ENCODE results near the gene GNAL.

The GNAL gene

GRCh38 chr18:11901826-11902438 is 212.9 kb downstream of the GNAL start:
- Histone ChIP-seq H3K4ac (ENCODE audit: low read length) (no peak overlapping the region), H3K4me2 (ENCODE audit: insufficient read depth, low read length, poor library complexity, severe bottlenecking) (no peak overlapping the region), H3K36me3 (replicated peaks in 1 of 2; ENCODE audit: control insufficient read depth in 2 of 2, insufficient read depth in 2 of 2, low read length in 2 of 2) (peaks cover 2 to 13% of the 10 kb centered on the region in 2 donors), H3K23ac (ENCODE audit: low read depth, low read length, poor library complexity) (no peak overlapping the region), H3K79me1 (ENCODE audit: low read depth, low read length) (no peaks in the 10 kb centered on the region), H3K9ac (ENCODE audit: low read depth, low read length, poor library complexity) (no peak overlapping the region), H3K27me3 (ENCODE audit: control insufficient read depth in 3 of 3, insufficient read depth in 3 of 3, low read depth in 1 of 3, low read length in 3 of 3) (no peaks in the 10 kb centered on the region), H3K4me3 (ENCODE audit: low read length in 2 of 2) (no peak overlapping the region), H4K91ac (ENCODE audit: low read depth, low read length, poor library complexity) (no peak overlapping the region), H3K27ac (replicated peaks; ENCODE audit: low read length) (no peak overlapping the region), H3K14ac (ENCODE audit: low read length) (no peak overlapping the region), H2BK120ac (ENCODE audit: low read depth, low read length) (no peak overlapping the region), H2BK15ac (ENCODE audit: low read length) (no peak overlapping the region), H2AK5ac (ENCODE audit: low read depth, low read length) (no peak overlapping the region), H2BK12ac (ENCODE audit: low read length) (no peak overlapping the region), H3K18ac (ENCODE audit: low read length) (no peak overlapping the region), H2BK5ac (ENCODE audit: low read length) (no peak overlapping the region), H3K4me1 (ENCODE audit: control insufficient read depth in 2 of 2, insufficient read depth in 1 of 2, low read depth in 1 of 2, low read length in 2 of 2) (no peaks in the 10 kb centered on the region), H3K9me3 (replicated peaks in 1 of 2; ENCODE audit: control insufficient read depth in 2 of 2, insufficient read depth in 1 of 2, low read depth in 1 of 2, low read length in 2 of 2) (no peaks in the 10 kb centered on the region), H4K8ac (ENCODE audit: low read depth, low read length) (no peak overlapping the region), H2AFZ (ENCODE audit: low read length) (no peak overlapping the region)
- DNase-seq (ENCODE audit: low spot score), result no peak
- WGBS, 2 donors (ENCODE audit: extremely low coverage in 2 of 2, insufficient read length in 2 of 2, insufficient replicate concordance in 1 of 2), result no CpG with 5 or more reads among the region's 5 CpGs

DNA sequence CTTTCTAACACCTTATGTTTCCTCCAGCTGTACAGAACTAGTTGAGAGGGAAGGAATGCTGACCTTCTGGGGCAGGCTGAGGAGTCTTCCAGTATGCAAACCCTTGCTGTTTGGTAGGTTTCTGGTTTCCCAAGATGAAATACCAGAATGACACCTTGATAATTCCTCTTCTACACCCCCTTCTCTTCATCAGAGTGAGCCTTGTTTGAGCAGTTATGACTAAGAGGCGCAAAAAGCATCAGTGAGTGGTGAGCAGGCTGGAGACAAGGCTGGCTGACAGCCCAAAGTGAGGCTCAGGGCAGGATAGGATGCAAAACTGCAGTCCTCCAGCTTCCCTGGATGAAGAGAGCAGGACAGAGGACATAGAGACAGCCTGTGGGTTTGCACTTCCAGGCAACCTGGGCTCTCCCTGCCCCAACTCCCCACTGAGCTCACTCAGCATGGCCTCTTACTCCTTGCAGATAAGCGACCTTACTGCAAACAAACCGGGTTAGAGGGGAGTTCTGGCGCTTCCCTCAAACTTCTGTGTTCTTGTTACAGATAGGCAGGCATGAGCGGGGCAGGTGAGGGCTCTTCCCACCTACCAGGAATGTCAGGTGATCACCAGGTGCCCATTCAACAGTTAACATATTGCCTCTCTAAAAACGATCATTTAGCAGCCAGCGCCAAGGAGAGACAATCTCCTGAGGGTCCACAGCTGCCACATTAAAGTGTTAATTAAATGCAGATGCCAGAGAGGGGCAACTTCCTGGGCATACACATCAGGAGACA is 213.6 kb downstream of the GNAL start:
- H3K4ac ChIP-seq (ENCODE audit: low read length), result no peak overlapping the region
- H3K4me2 ChIP-seq (ENCODE audit: insufficient read depth, low read length, poor library complexity, severe bottlenecking), result no peak overlapping the region
- H2BK12ac ChIP-seq (ENCODE audit: low read length), result no peak overlapping the region
- no peak overlapping the region for H3K27ac ChIP-seq (replicated peaks; ENCODE audit: low read length)
- no peaks in the 10 kb centered on the region for H3K9me3 ChIP-seq (replicated peaks in 1 of 2; ENCODE audit: control insufficient read depth in 2 of 2, insufficient read depth in 1 of 2, low read depth in 1 of 2, low read length in 2 of 2)
- H3K4me3 ChIP-seq (ENCODE audit: low read length in 2 of 2), result no peak overlapping the region
- no peak overlapping the region for H4K91ac ChIP-seq (ENCODE audit: low read depth, low read length, poor library complexity)
- H2BK15ac ChIP-seq (ENCODE audit: low read length), result no peak overlapping the region
- H4K8ac ChIP-seq (ENCODE audit: low read depth, low read length), result no peak overlapping the region
- no peak overlapping the region for H3K9ac ChIP-seq (ENCODE audit: low read depth, low read length, poor library complexity)
- H2AK5ac ChIP-seq (ENCODE audit: low read depth, low read length), result no peak overlapping the region
- no peak overlapping the region for H2BK5ac ChIP-seq (ENCODE audit: low read length)
- no peaks in the 10 kb centered on the region for H3K79me1 ChIP-seq (ENCODE audit: low read depth, low read length)
- H3K23ac ChIP-seq (ENCODE audit: low read depth, low read length, poor library complexity), result no peak overlapping the region
- H3K14ac ChIP-seq (ENCODE audit: low read length), result no peak overlapping the region
- H3K18ac ChIP-seq (ENCODE audit: low read length), result no peak overlapping the region
- H2AFZ ChIP-seq (ENCODE audit: low read length), result no peak overlapping the region
- no peak for DNase-seq (ENCODE audit: low spot score)
- no CpG with 5 or more reads among the region's 7 CpGs for WGBS, 2 donors (ENCODE audit: extremely low coverage in 2 of 2, insufficient read length in 2 of 2, insufficient replicate concordance in 1 of 2)
- no peaks in the 10 kb centered on the region for H3K27me3 ChIP-seq (ENCODE audit: control insufficient read depth in 3 of 3, insufficient read depth in 3 of 3, low read depth in 1 of 3, low read length in 3 of 3)
- peaks cover 0 to 3% of the 10 kb centered on the region in 2 donors for H3K4me1 ChIP-seq (ENCODE audit: control insufficient read depth in 2 of 2, insufficient read depth in 1 of 2, low read depth in 1 of 2, low read length in 2 of 2)
- H3K36me3 ChIP-seq (replicated peaks in 1 of 2; ENCODE audit: control insufficient read depth in 2 of 2, insufficient read depth in 2 of 2, low read length in 2 of 2), result peaks cover 2 to 12% of the 10 kb centered on the region in 2 donors
- no peak overlapping the region for H2BK120ac ChIP-seq (ENCODE audit: low read depth, low read length)

- Histone ChIP-seq H3K18ac (ENCODE audit: low read length) (no peak overlapping the region), H2AFZ (ENCODE audit: low read length) (no peak overlapping the region), H3K79me1 (ENCODE audit: low read depth, low read length) (no peaks in the 10 kb centered on the region), H3K4me3 (ENCODE audit: low read length in 2 of 2) (no peak overlapping the region), H3K9ac (ENCODE audit: low read depth, low read length, poor library complexity) (no peak overlapping the region), H4K91ac (ENCODE audit: low read depth, low read length, poor library complexity) (no peak overlapping the region), H2BK15ac (ENCODE audit: low read length) (no peak overlapping the region), H3K36me3 (replicated peaks in 1 of 2; ENCODE audit: control insufficient read depth in 2 of 2, insufficient read depth in 2 of 2, low read length in 2 of 2) (peaks cover 2 to 11% of the 10 kb centered on the region in 2 donors), H2BK12ac (ENCODE audit: low read length) (no peak overlapping the region), H2AK5ac (ENCODE audit: low read depth, low read length) (no peak overlapping the region), H3K27me3 (ENCODE audit: control insufficient read depth in 3 of 3, insufficient read depth in 3 of 3, low read depth in 1 of 3, low read length in 3 of 3) (no peaks in the 10 kb centered on the region), H3K4me1 (ENCODE audit: control insufficient read depth in 2 of 2, insufficient read depth in 1 of 2, low read depth in 1 of 2, low read length in 2 of 2) (peaks cover 0 to 5% of the 10 kb centered on the region in 2 donors), H3K27ac (replicated peaks; ENCODE audit: low read length) (no peak overlapping the region), H3K4ac (ENCODE audit: low read length) (no peak overlapping the region), H2BK120ac (ENCODE audit: low read depth, low read length) (no peak overlapping the region), H4K8ac (ENCODE audit: low read depth, low read length) (no peak overlapping the region), H3K23ac (ENCODE audit: low read depth, low read length, poor library complexity) (no peak overlapping the region), H3K9me3 (replicated peaks in 1 of 2; ENCODE audit: control insufficient read depth in 2 of 2, insufficient read depth in 1 of 2, low read depth in 1 of 2, low read length in 2 of 2) (no peaks in the 10 kb centered on the region), H3K14ac (ENCODE audit: low read length) (no peak overlapping the region), H2BK5ac (ENCODE audit: low read length) (no peak overlapping the region), H3K4me2 (ENCODE audit: insufficient read depth, low read length, poor library complexity, severe bottlenecking) (no peak overlapping the region)
- no peak for DNase-seq (ENCODE audit: low spot score)
- WGBS, 2 donors (ENCODE audit: extremely low coverage in 2 of 2, insufficient read length in 2 of 2, insufficient replicate concordance in 1 of 2), result no CpG with 5 or more reads among the region's 4 CpGs
Measured at GRCh38 chr18:11905613-11906012, 216.5 kb downstream of the GNAL start.

DNA sequence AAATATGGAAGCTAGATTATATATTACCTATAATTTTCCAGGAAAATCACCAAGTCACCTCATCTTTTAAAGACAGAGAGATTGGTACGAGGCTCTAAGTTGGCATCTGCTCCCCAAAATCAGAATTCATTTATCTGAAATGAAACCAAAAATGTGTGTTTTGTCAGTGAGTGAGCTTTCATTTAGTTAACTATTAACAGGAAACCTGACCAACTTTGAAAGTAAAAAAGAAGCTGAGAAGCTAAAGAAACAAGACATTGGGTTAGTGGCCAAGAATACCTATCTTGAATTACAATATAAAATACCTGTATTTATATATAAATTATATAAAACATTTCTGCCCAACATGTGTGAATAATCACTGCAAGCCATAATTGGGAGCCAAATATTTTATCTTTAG is 217.1 kb downstream of the GNAL start:
- H3K27ac ChIP-seq (replicated peaks; ENCODE audit: low read length), result no peak overlapping the region
- H3K4ac ChIP-seq (ENCODE audit: low read length), result no peak overlapping the region
- H3K4me1 ChIP-seq (ENCODE audit: control insufficient read depth in 2 of 2, insufficient read depth in 1 of 2, low read depth in 1 of 2, low read length in 2 of 2), result peaks cover 0 to 5% of the 10 kb centered on the region in 2 donors
- no peak overlapping the region for H2AFZ ChIP-seq (ENCODE audit: low read length)
- H3K18ac ChIP-seq (ENCODE audit: low read length), result no peak overlapping the region
- no peak overlapping the region for H4K8ac ChIP-seq (ENCODE audit: low read depth, low read length)
- no peak overlapping the region for H3K9ac ChIP-seq (ENCODE audit: low read depth, low read length, poor library complexity)
- DNase-seq (ENCODE audit: low spot score), result no peak
- H3K9me3 ChIP-seq (replicated peaks in 1 of 2; ENCODE audit: control insufficient read depth in 2 of 2, insufficient read depth in 1 of 2, low read depth in 1 of 2, low read length in 2 of 2), result no peaks in the 10 kb centered on the region
- H3K36me3 ChIP-seq (replicated peaks in 1 of 2; ENCODE audit: control insufficient read depth in 2 of 2, insufficient read depth in 2 of 2, low read length in 2 of 2), result peaks cover 2 to 11% of the 10 kb centered on the region in 2 donors
- H2AK5ac ChIP-seq (ENCODE audit: low read depth, low read length), result no peak overlapping the region
- no peak overlapping the region for H2BK12ac ChIP-seq (ENCODE audit: low read length)
- H2BK15ac ChIP-seq (ENCODE audit: low read length), result no peak overlapping the region
- H3K23ac ChIP-seq (ENCODE audit: low read depth, low read length, poor library complexity), result no peak overlapping the region
- no peak overlapping the region for H3K14ac ChIP-seq (ENCODE audit: low read length)
- WGBS, 2 donors (ENCODE audit: extremely low coverage in 2 of 2, insufficient read length in 2 of 2, insufficient replicate concordance in 1 of 2), result no CpG with 5 or more reads among the region's 1 CpG
- H3K27me3 ChIP-seq (ENCODE audit: control insufficient read depth in 3 of 3, insufficient read depth in 3 of 3, low read depth in 1 of 3, low read length in 3 of 3), result no peaks in the 10 kb centered on the region
- H3K4me2 ChIP-seq (ENCODE audit: insufficient read depth, low read length, poor library complexity, severe bottlenecking), result no peak overlapping the region
- no peak overlapping the region for H2BK120ac ChIP-seq (ENCODE audit: low read depth, low read length)
- no peak overlapping the region for H3K4me3 ChIP-seq (ENCODE audit: low read length in 2 of 2)
- no peaks in the 10 kb centered on the region for H3K79me1 ChIP-seq (ENCODE audit: low read depth, low read length)
- no peak overlapping the region for H2BK5ac ChIP-seq (ENCODE audit: low read length)
- no peak overlapping the region for H4K91ac ChIP-seq (ENCODE audit: low read depth, low read length, poor library complexity)

Measured in neuronal stem cell (in vitro differentiated cells).